SK-N-SH (cell line): ENCODE results near the gene NKD1.

Experiments used
- CTCF ChIP-seq: fragments of 200-600 bp; sonication (generic); IDR thresholded peaks from 2 replicates; pipeline ENCODE4 v1.6.1; 2017; ENCODE audit warnings: antibody characterized with exemption, mild to moderate bottlenecking, moderate library complexity
- EP300 ChIP-seq, 2 experiments: IDR thresholded peaks; 2 replicates each; pipeline versions ENCODE4 v1.4.0 to v1.6.1; 2012; ENCODE audit warnings: borderline replicate concordance in 1 of 2, low read depth in 1 of 2, low read length in 1 of 2
- MAX ChIP-seq: IDR thresholded peaks from 2 replicates; pipeline ENCODE4 v1.4.0; 2012; ENCODE audit warnings: low read depth
- NFIC ChIP-seq: IDR thresholded peaks from 2 replicates; pipeline ENCODE4 v1.4.0; 2012; ENCODE audit warnings: borderline replicate concordance
- NRF1 ChIP-seq: IDR thresholded peaks from 2 replicates; pipeline ENCODE4 v1.6.1; 2012; ENCODE audit warnings: low read depth, mild to moderate bottlenecking, low read length
- PBX3 ChIP-seq: IDR thresholded peaks from 2 replicates; pipeline ENCODE4; 2012
- POLR2AphosphoS5 ChIP-seq: IDR thresholded peaks from 2 replicates; pipeline ENCODE4 v1.6.1; 2012; ENCODE audit warnings: low read depth, low read length
- RAD21 ChIP-seq: IDR thresholded peaks from 2 replicates; pipeline ENCODE4 v1.6.1; 2012; ENCODE audit warnings: mild to moderate bottlenecking, low read length
- REST ChIP-seq: IDR thresholded peaks from 2 replicates; pipeline ENCODE4 v1.6.1; 2012; ENCODE audit warnings: mild to moderate bottlenecking, low read depth, low read length, moderate library complexity
- RFX5 ChIP-seq: IDR thresholded peaks from 2 replicates; pipeline ENCODE4 v1.6.1; 2012; ENCODE audit warnings: mild to moderate bottlenecking, improper control_type of control experiment, low read length
- SMC3 ChIP-seq: IDR thresholded peaks from 2 replicates; pipeline ENCODE4 v1.6.1; 2012; ENCODE audit warnings: low read depth, low read length, improper control_type of control experiment
- USF2 ChIP-seq: fragments of 150-350 bp; IDR thresholded peaks from 2 replicates; pipeline ENCODE4 v1.6.1; 2017; ENCODE audit warnings: antibody characterized with exemption, low read length, low read depth, borderline replicate concordance
- ZBTB33 ChIP-seq: IDR thresholded peaks from 2 replicates; pipeline ENCODE4 v1.4.0; 2012; ENCODE audit warnings: low read depth, borderline replicate concordance

- TF ChIP-seq NFIC (no peak), PBX3 (no peak), NRF1 (no peak), CTCF (no peak), ZBTB33 (no peak), USF2 (no peak), REST (no peak), POLR2AphosphoS5 (no peak), MAX (no peak), SMC3 (peak; percentile 16; the same call in 1 of the 2 replicates), EP300 (IDR thresholded peaks at IDR 0.05; ENCODE audit: borderline replicate concordance in 1 of 2, low read depth in 1 of 2, low read length in 1 of 2) (no peak), RAD21 (peak; percentile 65), RFX5 (no peak)
Observed at GRCh38 chr16:50644729-50645128, 96.5 kb downstream of the NKD1 start.
